NCI-H2196 treated with DMSO at 0.1 percent for 48 hours (cell line): ENCODE measurements around the gene DNAJC8.

Source experiments
- DNase-seq: peaks from one replicate; lab custom pipeline; 2025; ENCODE audit not compliant: unreplicated experiment; lab: John Stamatoyannopoulos, UW

Gene DNAJC8

GRCh38 chr1:28205243-28205642 lies 27.6 kb downstream of the DNAJC8 start:
- DNase-seq = no peak

DNA sequence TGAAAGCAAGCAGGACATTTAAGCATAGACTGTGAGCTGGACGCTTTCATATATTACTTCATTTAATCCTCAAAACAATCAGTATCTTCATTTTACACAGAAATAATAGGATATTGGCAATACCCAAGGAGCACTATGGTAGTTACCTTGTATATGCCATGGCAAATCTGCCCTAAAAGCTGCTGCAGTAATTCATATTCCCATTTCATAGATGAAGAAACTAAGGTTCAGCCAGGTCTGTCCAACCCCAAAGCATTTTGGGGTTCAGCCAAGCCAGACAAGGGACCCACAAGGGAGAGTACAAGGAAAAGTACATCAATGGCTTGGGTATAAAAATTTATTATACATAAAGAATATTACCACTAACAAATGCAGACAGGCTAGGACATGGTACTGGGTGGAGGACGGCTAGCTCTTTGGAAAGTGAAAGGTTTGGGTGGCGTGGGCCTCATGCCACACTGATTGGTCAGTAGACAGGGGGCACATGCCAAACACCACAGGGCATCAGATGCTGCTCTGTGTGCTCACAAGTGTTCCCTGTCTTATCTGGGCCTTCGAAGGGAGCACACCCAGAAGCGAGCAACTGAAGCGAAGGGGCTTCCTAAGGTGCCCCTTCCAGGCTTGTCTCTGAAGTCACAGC lies 32.5 kb downstream of the DNAJC8 start:
- DNase-seq = no peak

DNA sequence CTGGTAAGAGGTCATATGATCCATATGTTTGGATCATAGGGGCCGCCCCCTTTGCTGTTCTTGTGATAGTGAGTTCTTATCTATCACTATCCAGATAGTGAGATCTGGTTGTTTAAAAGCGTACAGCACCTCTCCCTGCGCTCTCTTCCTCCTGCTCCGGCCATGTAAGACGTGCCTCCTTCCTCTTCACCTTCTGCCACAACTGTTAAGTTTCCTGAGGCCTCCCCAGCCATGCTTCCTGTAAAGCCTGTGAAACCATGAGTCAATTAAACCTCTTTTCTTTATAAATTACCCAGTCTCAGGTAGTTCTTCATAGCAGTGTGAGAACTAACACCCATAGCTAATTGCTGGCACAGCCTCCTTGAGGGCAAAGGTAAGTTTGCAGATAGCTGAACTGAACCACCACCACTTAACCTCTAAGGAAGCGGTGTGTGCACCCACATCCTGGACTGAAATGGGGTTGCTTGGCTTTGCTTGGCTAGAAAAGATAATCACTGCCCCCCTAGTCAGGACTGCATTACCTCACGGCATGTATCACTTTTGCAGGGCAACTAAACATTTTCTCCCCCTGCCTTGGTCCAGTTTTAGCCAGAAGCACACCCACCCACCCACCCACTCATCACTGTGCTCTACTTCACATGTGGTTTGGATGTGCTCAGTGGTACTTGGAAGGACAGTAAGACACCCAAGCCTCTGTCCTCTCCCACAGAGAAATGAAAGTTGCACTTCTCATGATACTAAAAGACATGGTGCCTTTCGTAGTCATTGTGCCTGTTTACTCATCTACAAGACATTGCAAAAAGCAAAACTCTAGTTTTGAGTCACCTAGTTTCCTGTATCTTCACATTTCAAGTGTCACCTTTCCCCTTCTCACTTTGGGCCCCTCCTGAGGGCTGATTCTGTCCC lies 33.2 kb downstream of the DNAJC8 start:
- no peak for DNase-seq

- DNase-seq = no peak
These were observed 35.0 kb downstream of the DNAJC8 start for GRCh38 chr1:28197682-28198415.

GRCh38 chr1:28196330-28196729 lies 36.5 kb downstream of the DNAJC8 start:
- no peak for DNase-seq

DNA sequence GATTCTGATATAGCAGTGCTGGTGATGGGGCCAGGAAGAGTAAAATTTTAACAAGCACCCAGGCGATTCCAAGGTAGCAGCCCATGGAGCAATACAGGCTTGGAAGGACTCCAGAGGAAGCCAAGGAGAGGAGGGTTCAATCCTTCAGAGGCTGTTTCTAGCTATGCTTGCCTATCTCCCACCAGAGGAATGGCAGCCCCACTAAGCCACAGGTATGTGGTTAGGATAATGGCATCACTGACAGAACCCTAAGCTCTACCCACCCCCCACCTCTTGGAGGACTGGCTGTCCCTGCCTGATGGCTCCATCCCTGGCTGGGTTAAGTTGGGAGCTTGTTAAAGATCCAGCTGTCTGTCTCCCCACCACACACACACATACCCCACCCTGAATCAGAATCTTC lies 37.0 kb downstream of the DNAJC8 start:
- DNase-seq = no peak

DNA sequence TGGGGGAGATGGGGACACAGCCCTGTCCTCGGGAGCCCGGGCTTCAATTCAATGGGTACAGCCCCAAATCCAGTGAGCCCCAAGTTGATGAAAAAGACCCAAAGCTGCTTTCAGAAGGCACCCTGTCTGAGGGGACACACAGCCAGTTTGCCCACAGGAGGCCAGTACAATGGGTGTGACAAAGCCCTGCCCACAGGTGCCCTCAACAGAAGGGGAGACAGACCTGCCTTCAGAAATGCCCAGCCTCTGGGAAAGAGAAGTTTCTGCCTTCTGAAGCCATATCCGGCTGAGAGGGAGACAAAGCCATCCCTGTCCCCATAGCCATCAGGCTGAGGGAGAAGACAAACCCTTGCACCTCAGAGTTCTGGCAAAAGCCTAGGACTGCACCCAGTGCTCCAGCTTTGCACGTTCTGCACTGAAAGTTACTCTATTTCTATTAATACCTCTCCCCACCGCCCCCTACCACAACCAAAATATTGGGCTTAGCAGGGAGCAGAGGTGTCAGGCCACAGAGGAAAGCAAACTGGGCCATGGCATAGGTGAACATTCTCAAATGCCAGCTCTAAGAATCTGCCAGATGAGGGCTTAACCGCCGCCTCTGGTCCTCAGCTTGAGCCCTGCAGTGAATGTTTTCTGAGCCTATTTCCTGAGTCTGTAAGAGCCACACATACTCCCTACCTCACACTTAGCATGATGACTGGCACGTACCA lies 38.3 kb downstream of the DNAJC8 start:
- DNase-seq = no peak

GRCh38 chr1:28193701-28194161 lies 39.1 kb downstream of the DNAJC8 start:
- DNase-seq = no peak

DNA sequence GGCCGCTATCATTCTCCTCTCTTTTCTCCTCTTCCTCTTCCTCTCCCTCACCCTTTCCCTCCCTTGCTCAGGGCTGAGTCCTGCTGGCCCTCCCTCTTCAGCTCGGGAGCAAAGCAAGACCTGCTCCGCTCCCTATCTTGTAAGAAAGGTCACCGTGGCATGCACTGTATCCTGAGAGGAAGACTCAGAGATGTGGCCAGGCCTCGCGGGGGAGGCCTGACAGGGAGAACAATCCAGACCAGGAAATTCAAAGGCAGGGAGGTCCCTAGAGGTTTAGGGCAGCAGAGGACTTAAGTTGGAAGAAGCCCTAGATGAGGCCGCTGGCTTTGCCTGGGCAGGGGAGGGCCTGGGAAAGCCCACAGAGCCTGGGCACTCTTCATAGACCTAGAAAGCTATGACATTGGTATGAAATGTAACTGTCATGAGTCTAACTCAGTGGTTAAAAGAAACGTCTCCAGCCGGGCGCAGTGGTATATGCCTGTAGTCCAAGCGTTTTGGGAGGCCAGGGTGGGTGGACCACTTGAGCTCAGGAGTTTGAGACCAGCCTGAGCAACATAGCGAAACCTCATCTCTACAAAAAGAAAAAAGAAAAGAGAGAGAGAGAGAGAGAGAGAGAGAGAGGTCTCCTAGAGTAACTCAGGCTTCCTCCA lies 41.7 kb downstream of the DNAJC8 start:
- DNase-seq = no peak

DNA sequence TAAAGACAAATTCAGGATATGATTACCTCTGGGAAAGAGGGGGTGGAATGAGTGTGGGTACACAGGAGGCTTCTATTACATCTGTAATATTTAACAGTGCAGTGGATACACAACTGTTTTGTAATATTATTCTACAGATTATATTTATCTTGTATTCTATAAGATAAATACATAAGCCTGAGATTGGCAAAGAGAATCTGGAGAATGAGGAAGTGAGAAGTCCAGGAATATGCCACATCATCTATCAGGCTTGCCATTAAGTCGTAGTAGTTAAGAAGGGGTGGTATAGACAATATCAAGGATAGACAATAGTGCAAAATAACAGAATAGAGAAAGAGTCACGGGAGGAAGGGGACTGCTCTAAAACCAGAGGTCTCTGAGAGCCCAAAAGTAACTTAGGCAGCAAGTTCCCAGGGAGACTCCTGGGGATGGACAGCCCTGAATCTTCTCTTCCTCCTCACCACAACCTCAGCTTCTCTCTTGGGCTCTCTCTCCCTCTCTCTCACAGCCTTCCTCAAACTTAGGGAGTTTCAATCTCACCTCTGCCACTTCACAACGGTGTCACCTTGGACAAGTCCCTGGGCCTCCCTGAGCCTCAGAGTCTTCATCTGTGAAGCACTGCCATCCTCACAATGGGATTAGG lies 42.4 kb downstream of the DNAJC8 start:
- no peak for DNase-seq

DNA sequence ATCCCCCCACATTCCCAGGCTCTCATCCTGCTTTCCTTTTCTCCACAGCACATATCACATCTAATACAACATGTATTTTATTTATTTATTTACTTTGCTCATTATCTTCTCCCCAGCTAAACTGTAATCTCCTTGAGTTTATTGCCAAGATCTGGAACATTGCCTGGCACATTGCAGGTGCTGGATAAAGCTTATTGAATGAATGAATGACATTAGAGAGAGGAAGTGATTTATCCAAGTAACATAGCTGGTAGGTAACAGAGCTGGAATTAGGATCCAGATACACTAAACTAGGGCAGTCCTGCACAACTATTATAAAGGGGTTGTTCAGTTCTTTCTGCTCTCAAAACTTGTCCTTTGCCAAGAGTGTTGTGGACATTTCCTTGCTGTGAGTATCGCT lies 47.8 kb downstream of the DNAJC8 start:
- no peak for DNase-seq

GRCh38 chr1:28180306-28181305 lies 52.2 kb downstream of the DNAJC8 start:
- DNase-seq = no peak

DNA sequence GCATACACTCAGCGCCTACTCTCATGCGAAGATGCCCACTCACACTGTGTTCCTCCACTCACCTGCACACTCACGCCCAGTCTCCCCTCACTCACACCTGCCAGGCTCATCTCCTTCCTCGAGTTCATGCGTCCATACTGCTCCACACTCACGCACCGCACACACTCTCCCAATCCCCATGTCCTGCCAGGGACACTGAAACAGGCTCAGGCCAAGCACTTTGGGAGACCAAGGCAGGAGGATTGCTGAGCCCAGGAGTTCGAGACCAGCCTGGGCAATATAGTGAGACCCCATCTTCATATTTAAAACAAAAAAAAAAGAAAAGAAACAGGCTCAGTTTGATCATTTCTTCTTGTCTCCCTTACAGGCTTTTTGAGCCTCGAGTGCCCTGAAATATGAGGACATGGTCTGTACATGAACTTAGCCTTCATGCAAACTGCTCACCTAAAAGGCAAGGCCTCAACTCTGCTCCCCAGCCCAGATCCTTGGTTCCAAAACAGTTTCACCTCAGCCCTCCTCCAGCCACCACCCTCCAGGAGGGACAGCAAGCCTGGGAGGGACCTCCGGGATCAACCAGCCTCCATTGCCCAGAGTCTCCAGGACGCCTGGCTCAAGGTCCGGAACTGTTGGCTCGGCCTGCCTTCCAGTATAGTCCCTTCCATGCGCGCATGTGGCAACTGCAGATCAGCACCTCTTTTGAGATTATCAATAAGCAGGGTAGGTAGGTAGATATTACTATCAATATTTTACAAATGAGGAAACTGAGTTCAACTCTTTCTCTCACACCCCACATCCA lies 53.9 kb downstream of the DNAJC8 start:
- no peak for DNase-seq

DNA sequence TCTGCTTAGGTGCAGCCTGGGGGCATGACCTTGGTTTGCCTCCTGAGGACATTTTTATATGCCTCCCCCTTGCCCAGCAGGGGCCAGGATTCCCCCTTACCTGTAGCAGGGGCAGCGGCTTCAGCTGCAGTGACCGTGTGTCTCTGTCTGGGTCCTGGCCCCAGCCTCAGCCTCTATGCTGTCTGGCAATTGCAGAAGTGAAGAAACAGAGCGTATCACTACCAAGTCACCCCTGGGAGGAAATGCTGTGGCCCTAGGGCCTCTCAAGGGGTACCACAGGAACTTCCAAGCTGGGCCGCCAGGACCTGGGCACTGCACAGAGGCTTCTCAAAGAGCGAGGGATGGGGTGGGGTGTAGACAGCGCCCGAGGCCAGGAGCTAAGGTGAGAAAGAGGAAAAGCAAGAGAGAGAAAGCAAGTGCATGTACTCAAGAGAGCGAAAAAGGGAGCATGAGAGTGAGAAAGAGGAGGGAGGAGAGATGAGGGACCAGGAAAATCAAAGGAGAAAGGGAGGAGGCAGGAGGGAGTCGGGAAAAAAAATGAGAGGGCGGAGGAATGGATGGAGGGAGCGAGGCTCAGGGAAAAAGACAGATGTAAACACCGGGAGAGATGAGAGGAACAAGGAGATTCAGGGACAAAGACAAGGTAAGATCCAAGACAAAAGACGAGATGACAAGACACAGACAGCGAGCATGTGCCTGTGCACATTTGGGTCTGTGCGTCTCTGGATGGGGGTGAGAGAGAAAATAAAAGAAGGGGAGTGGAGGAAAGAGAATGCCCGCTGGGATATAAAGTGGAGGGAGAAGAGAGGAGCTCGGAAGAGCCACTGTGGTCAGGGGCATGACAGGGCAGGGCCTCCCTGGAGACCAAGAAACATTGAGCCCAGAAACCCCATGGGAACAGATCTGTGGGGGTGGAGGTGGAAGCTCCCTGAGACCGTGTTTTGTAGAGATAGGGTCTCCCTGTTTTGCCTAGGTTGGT lies 56.0 kb downstream of the DNAJC8 start, which contains the start of gene PTAFR:
TSS of gene PTAFR (minus strand) at position 199 of the 979 bp plus-strand sequence. CDS start 25,669 bp downstream, outside the sequence.
- no peak for DNase-seq

DNA sequence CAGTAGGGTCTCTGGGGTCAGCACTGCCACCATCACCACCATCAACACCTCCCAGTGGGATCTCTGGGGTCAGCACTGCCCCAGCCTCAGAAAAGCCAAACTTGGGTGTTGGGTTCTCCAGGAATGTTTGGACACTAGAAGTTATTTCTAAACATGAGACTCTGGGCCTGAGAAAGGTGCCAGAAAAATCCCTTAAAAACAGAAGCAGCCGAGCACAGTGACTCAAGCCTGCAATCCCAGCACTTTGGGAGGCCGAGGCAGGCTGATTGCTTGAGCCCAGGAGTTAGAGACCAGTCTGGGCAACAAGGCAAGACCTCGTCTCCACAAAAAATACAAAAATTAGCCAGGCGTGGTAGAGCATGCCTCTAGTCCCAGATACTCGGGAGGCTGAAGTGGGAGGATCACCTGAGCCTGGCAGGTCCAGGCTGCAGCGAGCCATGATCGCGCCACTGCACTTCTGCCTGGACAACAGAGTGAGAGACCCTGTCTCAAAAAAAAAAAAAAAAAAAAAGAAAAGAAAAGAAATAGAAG lies 56.8 kb downstream of the DNAJC8 start:
- DNase-seq = no peak

DNA sequence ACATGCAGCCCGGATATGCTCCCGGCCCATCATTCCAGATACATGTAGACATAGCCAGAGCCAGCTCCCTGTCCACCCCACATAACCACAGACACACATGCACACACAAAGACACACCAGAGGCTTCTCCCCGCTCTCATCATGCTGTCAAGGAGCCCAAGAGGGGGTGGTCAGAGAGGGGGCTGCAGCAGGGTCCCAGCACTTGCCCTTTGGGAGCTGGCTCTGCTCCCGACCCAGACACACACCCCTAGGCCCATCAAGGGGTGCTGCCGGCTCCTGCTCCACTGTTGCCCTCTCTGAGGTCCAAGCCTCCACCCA lies 58.9 kb downstream of the DNAJC8 start:
- DNase-seq = no peak
